KMS-11 (cell line): ENCODE results near the gene SH3TC1.

Experiments
- H2AFZ ChIP-seq: fragments of 200-600 bp; sonication (generic); 2 replicates; pipeline ENCODE4 v1.6.1; 2016; ENCODE audit warnings: antibody characterized with exemption, mixed run types, low read depth
- H3K27ac ChIP-seq: fragments of 200-600 bp; sonication (generic); 2 replicates; pipeline ENCODE4 v1.6.1; 2016; ENCODE audit warnings: mild to moderate bottlenecking, mixed run types
- H3K27me3 ChIP-seq: fragments of 200-600 bp; sonication (generic); 2 replicates; pipeline ENCODE4 v1.6.1; 2017; ENCODE audit warnings: mild to moderate bottlenecking, low read depth, mixed run types, moderate library complexity; ENCODE audit not compliant: insufficient read depth
- H3K36me3 ChIP-seq: fragments of 200-600 bp; sonication (generic); 2 replicates; pipeline ENCODE4 v1.6.1; 2017; ENCODE audit warnings: mild to moderate bottlenecking, mixed run types; ENCODE audit not compliant: insufficient read depth
- H3K4me1 ChIP-seq: fragments of 200-600 bp; sonication (generic); 2 replicates; pipeline ENCODE4 v1.6.1; 2016; ENCODE audit warnings: mild to moderate bottlenecking, low read depth, mixed run types; ENCODE audit not compliant: poor library complexity, severe bottlenecking
- H3K4me2 ChIP-seq: fragments of 200-600 bp; sonication (generic); 2 replicates; pipeline ENCODE4 v1.7.0; 2016; ENCODE audit warnings: mild to moderate bottlenecking, mixed run types
- H3K4me3 ChIP-seq: fragments of 200-600 bp; sonication (generic); IDR thresholded peaks from 2 replicates; pipeline ENCODE4 v1.6.1; 2017; ENCODE audit warnings: low read depth, low read length, mixed read lengths; ENCODE audit not compliant: insufficient read depth
- H3K79me2 ChIP-seq: fragments of 200-600 bp; sonication (generic); 2 replicates; pipeline ENCODE4 v1.6.1; 2016; ENCODE audit warnings: low read depth, mixed run types; ENCODE audit not compliant: insufficient read depth
- H3K9ac ChIP-seq: fragments of 200-600 bp; sonication (generic); 2 replicates; pipeline ENCODE4 v1.6.1; 2016; ENCODE audit warnings: mild to moderate bottlenecking, mixed run types
- H4K20me1 ChIP-seq: fragments of 200-600 bp; sonication (generic); 2 replicates; pipeline ENCODE4 v1.6.1; 2016; ENCODE audit warnings: mild to moderate bottlenecking, mixed run types; ENCODE audit not compliant: insufficient read depth
- CTCF ChIP-seq: fragments of 200-600 bp; sonication (generic); conservative IDR thresholded peaks from 2 replicates; pipeline ENCODE4 v1.6.1; 2017; ENCODE audit warnings: low read depth, mild to moderate bottlenecking, antibody characterized with exemption, low read length, moderate library complexity, mixed read lengths

SH3TC1 gene

GRCh38 chr4:8216443-8217245 is 17.6 kb downstream of the SH3TC1 start:
- Histone ChIP-seq H3K4me3 (no peak overlapping the region), H4K20me1 (no peaks in the 10 kb centered on the region), H3K4me2 (no peak overlapping the region), H3K4me1 (no peaks in the 10 kb centered on the region), H3K36me3 (no peaks in the 10 kb centered on the region), H3K27me3 (no peaks in the 10 kb centered on the region), H3K79me2 (no peaks in the 10 kb centered on the region), H3K9ac (no peak overlapping the region), H2AFZ (no peak overlapping the region), H3K27ac (no peak overlapping the region)
- no peak for TF ChIP-seq CTCF

GRCh38 chr4:8217246-8217511 is 18.1 kb downstream of the SH3TC1 start:
- H3K27ac ChIP-seq: no peak overlapping the region
- H3K4me1 ChIP-seq: no peaks in the 10 kb centered on the region
- no peak overlapping the region for H3K4me2 ChIP-seq
- H3K79me2 ChIP-seq: no peaks in the 10 kb centered on the region
- H3K9ac ChIP-seq: no peak overlapping the region
- no peak for TF ChIP-seq CTCF
- no peaks in the 10 kb centered on the region for H3K36me3 ChIP-seq
- H2AFZ ChIP-seq: no peak overlapping the region
- no peaks in the 10 kb centered on the region for H4K20me1 ChIP-seq
- no peaks in the 10 kb centered on the region for H3K27me3 ChIP-seq
- no peak overlapping the region for H3K4me3 ChIP-seq

GRCh38 chr4:8217871-8218270 is 18.8 kb downstream of the SH3TC1 start:
- no peaks in the 10 kb centered on the region for H3K27me3 ChIP-seq
- no peak overlapping the region for H3K27ac ChIP-seq
- H3K4me2 ChIP-seq: no peak overlapping the region
- H2AFZ ChIP-seq: no peak overlapping the region
- H3K36me3 ChIP-seq: no peaks in the 10 kb centered on the region
- no peak overlapping the region for H3K9ac ChIP-seq
- H3K79me2 ChIP-seq: no peaks in the 10 kb centered on the region
- H3K4me1 ChIP-seq: no peaks in the 10 kb centered on the region
- TF ChIP-seq CTCF: no peak
- no peaks in the 10 kb centered on the region for H4K20me1 ChIP-seq
- H3K4me3 ChIP-seq: no peak overlapping the region

GRCh38 chr4:8218371-8219031 is 19.4 kb downstream of the SH3TC1 start:
- Histone ChIP-seq H3K27me3 (no peaks in the 10 kb centered on the region), H2AFZ (no peak overlapping the region), H3K27ac (no peak overlapping the region), H3K36me3 (no peaks in the 10 kb centered on the region), H3K4me1 (no peaks in the 10 kb centered on the region), H3K79me2 (no peaks in the 10 kb centered on the region), H3K4me2 (no peak overlapping the region), H3K4me3 (no peak overlapping the region), H3K9ac (no peak overlapping the region), H4K20me1 (no peaks in the 10 kb centered on the region)
- no peak for TF ChIP-seq CTCF
